PC-3 (cell line): ENCODE results near the gene TRAPPC8. TPM values are rescaled to one million over a fixed set of nuclear protein-coding genes. Genes with fewer than 3 reads are reported as not detected.
"Not testable (repeated sequence)": the region's sequence is repeated elsewhere in the genome, so short reads cannot be mapped to it uniquely, and the experiment has no call there.

Source experiments
- ATAC-seq: fragments of 200-7000 bp; cut with Tn5 transposase; 2 replicates; pipeline ENCODE4 v1.9.1; 2020; ENCODE audit warnings: mild to moderate bottlenecking, moderate library complexity
- BruUV-seq: library from RNA; stranded (reverse); fragments of 400-500 nt; replicated peaks from 2 replicates; lab custom pipeline; 2021; lab: Mats Ljungman, UMichigan
- CTCF ChIA-PET: fragments of 300-600 bp; sonication (Branson Sonifier 250); formaldehyde crosslinking; loops from one replicate; lab custom pipeline; 2022; ENCODE audit warnings: antibody characterized with exemption; lab: Charles Lee
- POLR2A ChIA-PET: fragments of 300-600 bp; sonication (Branson Sonifier 250); formaldehyde crosslinking; loops from one replicate; lab custom pipeline; 2022; ENCODE audit warnings: antibody characterized with exemption; ENCODE audit not compliant: unreplicated experiment; lab: Charles Lee
- DNase-seq: peaks from one replicate; pipeline ENCODE4 v3.0.0-alpha.2; 2015
- H2AFZ ChIP-seq: fragments of 300-600 bp; sonication (generic); 2 replicates; pipeline ENCODE4 v1.6.0; 2016; ENCODE audit warnings: antibody characterized with exemption, low read length
- H3F3A ChIP-seq: fragments of 300-600 bp; sonication (generic); one replicate; pipeline ENCODE4 v1.6.0; 2017; ENCODE audit warnings: antibody characterized with exemption, low read length, control low read depth, mild to moderate bottlenecking; ENCODE audit not compliant: unreplicated experiment
- H3K27ac ChIP-seq: fragments of 300-600 bp; sonication (generic); 2 replicates; pipeline ENCODE4 v1.5.1; 2016; ENCODE audit warnings: mild to moderate bottlenecking, low read length
- H3K27me3 ChIP-seq: fragments of 300-600 bp; sonication (generic); 2 replicates; pipeline ENCODE4 v1.6.1; 2016; ENCODE audit warnings: low read length, mixed read lengths
- H3K36me3 ChIP-seq: fragments of 300-600 bp; sonication (generic); 2 replicates; pipeline ENCODE4 v1.6.1; 2016; ENCODE audit warnings: low read depth, mixed run types, low read length, mixed read lengths
- H3K4me1 ChIP-seq: fragments of 300-600 bp; sonication (generic); 2 replicates; pipeline ENCODE4 v1.5.1; 2016; ENCODE audit warnings: low read length; ENCODE audit not compliant: insufficient read depth
- H3K4me2 ChIP-seq: fragments of 300-600 bp; sonication (generic); 2 replicates; pipeline ENCODE4 v1.6.0; 2016; ENCODE audit warnings: low read length
- H3K4me3 ChIP-seq: fragments of 300-600 bp; sonication (generic); 2 replicates; pipeline ENCODE4 v1.5.1; 2016; ENCODE audit warnings: mild to moderate bottlenecking, low read length, mixed read lengths
- H3K79me2 ChIP-seq: fragments of 300-600 bp; sonication (generic); 2 replicates; pipeline ENCODE4 v1.6.1; 2017; ENCODE audit warnings: low read length, mixed read lengths
- H3K9ac ChIP-seq: fragments of 300-600 bp; sonication (generic); 2 replicates; pipeline ENCODE4 v1.6.0; 2016; ENCODE audit warnings: mild to moderate bottlenecking, low read length
- H3K9me2 ChIP-seq: fragments of 300-600 bp; sonication (generic); replicated peaks from 2 replicates; pipeline ENCODE4 v1.6.1; 2016; ENCODE audit warnings: mixed run types, low read length, mixed read lengths
- H3K9me3 ChIP-seq: fragments of 300-600 bp; sonication (generic); 2 replicates; pipeline ENCODE4 v1.6.1; 2016; ENCODE audit warnings: low read length, mixed read lengths
- H4K20me1 ChIP-seq: fragments of 300-600 bp; sonication (generic); 2 replicates; pipeline ENCODE4 v1.6.1; 2016; ENCODE audit warnings: low read length, mixed read lengths
- CTCF ChIP-seq: fragments of 300-600 bp; sonication (generic); conservative IDR thresholded peaks from 2 replicates; pipeline ENCODE4 v1.5.1; 2017; ENCODE audit warnings: antibody characterized with exemption, low read depth, mild to moderate bottlenecking, low read length
- EZH2 ChIP-seq: fragments of 300-600 bp; sonication (generic); IDR thresholded peaks from one replicate; pipeline ENCODE4 v1.6.1; 2017; ENCODE audit warnings: antibody characterized with exemption, mild to moderate bottlenecking, low read length; ENCODE audit not compliant: unreplicated experiment
- EZH2phosphoT487 ChIP-seq: fragments of 300-600 bp; sonication (generic); IDR thresholded peaks from 2 replicates; pipeline ENCODE4 v1.6.1; 2018; ENCODE audit warnings: mild to moderate bottlenecking, antibody characterized with exemption, low read length, borderline replicate concordance
- intact Hi-C: fragments of 100-400 bp; cut with micrococcal nuclease; formaldehyde crosslinking; loops from 2 replicates; pipeline ENCODE4 v1.9.0; 2023
- total RNA-seq: library from RNA; depleted of rRNA; stranded (reverse); fragments of >200 nt; gene quantifications from 2 replicates; pipeline ENCODE4 v1.2.3, GENCODE V29; 2014

The TRAPPC8 gene
- total RNA-seq, 1 experiment from 2014 or later: 10.2 TPM

GRCh38 chr18:31965316-31965970, 22.5 kb upstream of the TRAPPC8 start:
- POLR2A ChIA-PET: no interaction called here
- H3K27me3 ChIP-seq: no peaks in the 10 kb centered on the region
- TF ChIP-seq EZH2phosphoT487 (no peak), EZH2 (no peak), CTCF (no peak)
- no TSS peak for BruUV-seq
- intact Hi-C loops: no loop called here
- no peak overlapping the region for H3K4me3 ChIP-seq
- ATAC-seq (no peak), DNase-seq (no peak)
- H4K20me1 ChIP-seq: no peaks in the 10 kb centered on the region
- H3K36me3 ChIP-seq: no peaks in the 10 kb centered on the region
- H3F3A ChIP-seq: no peaks in the 10 kb centered on the region
- no peak overlapping the region for H2AFZ ChIP-seq
- no peak overlapping the region for H3K9ac ChIP-seq
- no peaks in the 10 kb centered on the region for H3K4me1 ChIP-seq
- CTCF ChIA-PET: no interaction called here
- H3K79me2 ChIP-seq: no peaks in the 10 kb centered on the region
- no peak overlapping the region for H3K4me2 ChIP-seq
- H3K9me3 ChIP-seq: no peaks in the 10 kb centered on the region
- no peaks in the 10 kb centered on the region for H3K9me2 ChIP-seq
- no peak overlapping the region for H3K27ac ChIP-seq

GRCh38 chr18:31957728-31958127, 14.8 kb upstream of the TRAPPC8 start:
- Histone ChIP-seq H2AFZ (no peak overlapping the region), H3K36me3 (no peaks in the 10 kb centered on the region), H3K4me1 (no peaks in the 10 kb centered on the region), H3F3A (no peaks in the 10 kb centered on the region), H3K79me2 (no peaks in the 10 kb centered on the region), H3K27ac (no peak overlapping the region), H3K9me3 (no peaks in the 10 kb centered on the region), H3K4me3 (no peak overlapping the region), H3K9me2 (no peaks in the 10 kb centered on the region), H3K27me3 (no peaks in the 10 kb centered on the region), H3K4me2 (no peak overlapping the region), H4K20me1 (no peaks in the 10 kb centered on the region), H3K9ac (no peak overlapping the region)
- intact Hi-C loops: no loop called here
- BruUV-seq: no TSS peak
- no peak for DNase-seq
- TF ChIP-seq EZH2 (no peak), CTCF (no peak), EZH2phosphoT487 (no peak)
- POLR2A ChIA-PET: no interaction called here
- CTCF ChIA-PET: no interaction called here
- ATAC-seq: no peak

GRCh38 chr18:31954349-31954748, 11.4 kb upstream of the TRAPPC8 start:
- Histone ChIP-seq H3K4me3 (no peak overlapping the region), H3K36me3 (no peaks in the 10 kb centered on the region), H3K9me3 (no peaks in the 10 kb centered on the region), H3K9ac (no peak overlapping the region), H3K4me1 (no peaks in the 10 kb centered on the region), H4K20me1 (no peaks in the 10 kb centered on the region), H3F3A (no peaks in the 10 kb centered on the region), H3K9me2 (no peaks in the 10 kb centered on the region), H3K79me2 (no peaks in the 10 kb centered on the region), H2AFZ (no peak overlapping the region), H3K4me2 (no peak overlapping the region), H3K27me3 (no peaks in the 10 kb centered on the region), H3K27ac (no peak overlapping the region)
- no TSS peak for BruUV-seq
- TF ChIP-seq CTCF: no peak
- no peak for TF ChIP-seq EZH2phosphoT487
- TF ChIP-seq EZH2: no peak
- peak; percentile 44 for DNase-seq
- ChIA-PET POLR2A (no interaction called here), CTCF (no interaction called here)
- intact Hi-C loops: no loop called here
- ATAC-seq: no peak

GRCh38 chr18:31953699-31954098, 10.8 kb upstream of the TRAPPC8 start:
- H2AFZ ChIP-seq, H3K9me2 ChIP-seq, H3K4me2 ChIP-seq, H3K79me2 ChIP-seq, H3F3A ChIP-seq, BruUV-seq, intact Hi-C loops, DNase-seq, H3K4me3 ChIP-seq, H3K36me3 ChIP-seq, POLR2A ChIA-PET, H3K27ac ChIP-seq, H3K27me3 ChIP-seq, H3K4me1 ChIP-seq, H4K20me1 ChIP-seq, CTCF ChIA-PET, H3K9me3 ChIP-seq, H3K9ac ChIP-seq, ATAC-seq: not testable (repeated sequence)
